HL-60 (cell line): ENCODE results near the gene REEP1.

Experiments used
- GABPA ChIP-seq: IDR thresholded peaks from 2 replicates; pipeline ENCODE4 v1.6.1; 2012; ENCODE audit warnings: low read depth
- POLR2AphosphoS5 ChIP-seq: IDR thresholded peaks from 2 replicates; pipeline ENCODE4 v1.6.1; 2012; ENCODE audit warnings: low read depth
- SPI1 ChIP-seq: IDR thresholded peaks from 2 replicates; pipeline ENCODE4 v1.6.1; 2012; ENCODE audit warnings: low read depth, mild to moderate bottlenecking, borderline replicate concordance
- TF ChIP-seq, protein P1 (sequence below): IDR thresholded peaks from one replicate; pipeline ENCODE4 v1.5.1; 2011; ENCODE audit warnings: low read length, control low read depth, inconsistent platforms; ENCODE audit not compliant: insufficient read depth

DNA sequence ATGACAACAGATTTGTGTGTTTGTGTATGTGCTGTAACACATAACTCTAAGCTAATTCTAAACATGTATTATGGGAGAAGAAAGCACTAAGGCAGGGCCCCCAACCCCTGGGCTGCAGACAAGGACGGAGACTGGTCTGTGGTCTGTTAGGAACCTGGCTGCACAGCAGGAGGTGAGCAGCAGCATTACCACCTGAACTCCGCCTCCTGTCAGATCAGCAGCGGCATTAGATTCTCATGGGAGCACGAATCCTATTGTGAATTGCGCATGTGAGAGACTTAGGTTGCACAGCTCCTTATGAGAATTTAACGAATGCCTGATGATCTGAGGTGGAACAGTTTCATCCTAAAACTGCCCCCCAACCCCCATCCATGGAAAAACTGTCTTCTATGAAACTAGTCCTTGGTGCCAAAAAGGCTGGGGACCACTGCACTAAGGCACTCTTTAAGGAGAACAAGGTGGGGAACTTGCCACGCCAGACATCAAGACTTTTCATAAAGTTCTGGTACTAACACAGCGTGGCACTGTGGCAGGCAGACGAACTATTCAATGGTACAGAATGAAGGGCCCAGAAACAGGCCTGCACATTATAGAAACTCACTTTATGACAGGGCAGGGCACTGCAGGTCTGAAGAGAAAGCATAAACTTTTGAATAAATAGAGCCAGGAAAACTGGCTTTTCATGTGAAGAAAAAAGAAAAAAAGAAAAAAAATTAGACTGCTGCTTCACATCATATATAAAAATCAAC, 14.0 kb downstream of the REEP1 start:
- TF ChIP-seq, protein P1, sequence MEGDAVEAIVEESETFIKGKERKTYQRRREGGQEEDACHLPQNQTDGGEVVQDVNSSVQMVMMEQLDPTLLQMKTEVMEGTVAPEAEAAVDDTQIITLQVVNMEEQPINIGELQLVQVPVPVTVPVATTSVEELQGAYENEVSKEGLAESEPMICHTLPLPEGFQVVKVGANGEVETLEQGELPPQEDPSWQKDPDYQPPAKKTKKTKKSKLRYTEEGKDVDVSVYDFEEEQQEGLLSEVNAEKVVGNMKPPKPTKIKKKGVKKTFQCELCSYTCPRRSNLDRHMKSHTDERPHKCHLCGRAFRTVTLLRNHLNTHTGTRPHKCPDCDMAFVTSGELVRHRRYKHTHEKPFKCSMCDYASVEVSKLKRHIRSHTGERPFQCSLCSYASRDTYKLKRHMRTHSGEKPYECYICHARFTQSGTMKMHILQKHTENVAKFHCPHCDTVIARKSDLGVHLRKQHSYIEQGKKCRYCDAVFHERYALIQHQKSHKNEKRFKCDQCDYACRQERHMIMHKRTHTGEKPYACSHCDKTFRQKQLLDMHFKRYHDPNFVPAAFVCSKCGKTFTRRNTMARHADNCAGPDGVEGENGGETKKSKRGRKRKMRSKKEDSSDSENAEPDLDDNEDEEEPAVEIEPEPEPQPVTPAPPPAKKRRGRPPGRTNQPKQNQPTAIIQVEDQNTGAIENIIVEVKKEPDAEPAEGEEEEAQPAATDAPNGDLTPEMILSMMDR = no peak
- TF ChIP-seq SPI1 (no peak), POLR2AphosphoS5 (no peak), GABPA (no peak)
